Peyer's patch (tissue), 4 donors: Measurements from ENCODE around the gene TIGD1. TPM values are rescaled to one million over a fixed set of nuclear protein-coding genes. Genes with fewer than 3 reads are reported as not detected.

Experiments used
- DNase-seq, 3 donors: peaks; one replicate each; pipeline ENCODE4 v3.0.0-alpha.2; 2017 to 2019
- H3K27ac ChIP-seq, 4 donors: fragments of 200-600 bp; sonication (generic); one replicate each; pipeline ENCODE4 v1.5.1; 2016 to 2019
- H3K27me3 ChIP-seq, 2 donors: fragments of 200-600 bp; sonication (generic); one replicate each; pipeline ENCODE4 v1.5.1; 2019
- H3K36me3 ChIP-seq, 3 donors: fragments of 200-600 bp; sonication (generic); one replicate each; pipeline ENCODE4 v1.5.1; 2016 to 2019
- H3K4me1 ChIP-seq, 4 donors: fragments of 200-600 bp; sonication (generic); one replicate each; pipeline ENCODE4 v1.5.1; 2016 to 2019
- H3K4me3 ChIP-seq, 4 donors: fragments of 200-600 bp; sonication (generic); 1 replicate in 3 of 4; 2 replicates in 1 of 4; pipeline ENCODE4 v1.5.1; 2016 to 2019; ENCODE audit warnings: mild to moderate bottlenecking in 1 of 4
- H3K9me3 ChIP-seq, 4 donors: fragments of 200-600 bp; sonication (generic); one replicate each; pipeline ENCODE4 v1.5.1; 2016 to 2019; ENCODE audit warnings: mild to moderate bottlenecking in 1 of 4
- CTCF ChIP-seq, 6 experiments: fragments of 450-650 bp in 4 of 6; fragments of 200-600 bp in 2 of 6; sonication (generic) in 1 of 6; IDR thresholded peaks; one replicate each; pipeline ENCODE4 v1.5.1; 2017 to 2019; ENCODE audit warnings: antibody characterized with exemption in 6 of 6, mild to moderate bottlenecking in 3 of 6, moderate library complexity in 1 of 6
- POLR2A ChIP-seq, 2 donors: fragments of 450-650 bp; IDR thresholded peaks; one replicate each; pipeline ENCODE4 v1.5.1; 2017; ENCODE audit warnings: antibody characterized with exemption in 2 of 2, mild to moderate bottlenecking in 2 of 2, moderate library complexity in 2 of 2
- total RNA-seq, 4 donors: library from RNA; depleted of rRNA; stranded (reverse); fragments of >200 nt; gene quantifications; one replicate each; pipeline ENCODE4 v1.1.0, GENCODE V29; 2016

Gene TIGD1
- 10 to 100 TPM in 3 of 4 donors, 1 to 10 TPM in 1; 8.6 to 31.4 (median 13.4) TPM for total RNA-seq

- Histone ChIP-seq H3K27ac (peak within 1 kb of the TSS; percentile 95 to 99 (median 97)), H3K27me3 (no peaks in the 10 kb centered on the region), H3K4me1 (peaks cover 0 to 31% (median 3%) of the 10 kb centered on the region in 4 donors), H3K9me3 (no peaks in the 10 kb centered on the region), H3K4me3 (peak within 1 kb of the TSS; percentile 64 to 97 (median 86)), H3K36me3 (peaks cover 0 to 13% (median 0%) of the 10 kb centered on the region in 3 donors)
- TF ChIP-seq CTCF (IDR thresholded peaks at IDR 0.05), result peak; percentile 13 to 48 (median 42)
- TF ChIP-seq POLR2A (IDR thresholded peaks at IDR 0.05), result peak; percentile 79 to 86
- DNase-seq, result peak; percentile 90 to 97 (median 96)
Measured at GRCh38 chr2:232550354-232551249, at the start of gene TIGD1, which contains the start of gene EIF4E2. TSS of gene TIGD1 (minus strand) at chr2:232550557. CDS start at chr2:232549882, 675 bp downstream. TSS of gene EIF4E2 (plus strand) at chr2:232550689. CDS start at chr2:232550725, 36 bp downstream.

GRCh38 chr2:232598293-232598692, 47.9 kb upstream of the TIGD1 start:
- no peak for TF ChIP-seq POLR2A (IDR thresholded peaks at IDR 0.05)
- no peak for TF ChIP-seq CTCF (IDR thresholded peaks at IDR 0.05)
- no peak for DNase-seq
- H3K4me3 ChIP-seq, result no peak overlapping the region
- H3K27ac ChIP-seq, result no peak overlapping the region
- peaks cover 0 to 7% (median 0%) of the 10 kb centered on the region in 4 donors for H3K4me1 ChIP-seq
- H3K27me3 ChIP-seq, result no peaks in the 10 kb centered on the region
- no peaks in the 10 kb centered on the region for H3K36me3 ChIP-seq
- H3K9me3 ChIP-seq, result no peaks in the 10 kb centered on the region

GRCh38 chr2:232597362-232598079, 47.2 kb upstream of the TIGD1 start:
- Histone ChIP-seq H3K4me1 (peaks cover 0 to 12% (median 0%) of the 10 kb centered on the region in 4 donors), H3K9me3 (no peaks in the 10 kb centered on the region), H3K36me3 (no peaks in the 10 kb centered on the region), H3K27me3 (no peaks in the 10 kb centered on the region), H3K27ac (no peak overlapping the region), H3K4me3 (no peak overlapping the region)
- TF ChIP-seq POLR2A (IDR thresholded peaks at IDR 0.05) (no peak), CTCF (IDR thresholded peaks at IDR 0.05) (no peak)
- no peak for DNase-seq

- TF ChIP-seq POLR2A (IDR thresholded peaks at IDR 0.05), result no peak
- no peak for TF ChIP-seq CTCF (IDR thresholded peaks at IDR 0.05)
- Histone ChIP-seq H3K4me1 (peaks cover 0 to 15% (median 0%) of the 10 kb centered on the region in 4 donors), H3K36me3 (no peaks in the 10 kb centered on the region), H3K4me3 (no peak overlapping the region), H3K27me3 (no peaks in the 10 kb centered on the region), H3K9me3 (no peaks in the 10 kb centered on the region), H3K27ac (peak overlapping the region in 1 of 4 donors; percentile 64)
- peak in 1 of 3 donors; percentile 61 for DNase-seq
Measured at GRCh38 chr2:232593982-232594381, 43.6 kb upstream of the TIGD1 start.

- no peaks in the 10 kb centered on the region for H3K9me3 ChIP-seq
- H3K4me1 ChIP-seq, result peaks cover 0 to 15% (median 0%) of the 10 kb centered on the region in 4 donors
- no peak overlapping the region for H3K4me3 ChIP-seq
- DNase-seq, result peak in 2 of 3 donors; percentile 73
- H3K36me3 ChIP-seq, result no peaks in the 10 kb centered on the region
- no peaks in the 10 kb centered on the region for H3K27me3 ChIP-seq
- H3K27ac ChIP-seq, result peak overlapping the region in 3 of 4 donors; percentile 45 to 73 (median 64)
- TF ChIP-seq POLR2A (IDR thresholded peaks at IDR 0.05) (no peak), CTCF (IDR thresholded peaks at IDR 0.05) (peak in 2 of 6 experiments; percentile 43 to 46)
Measured at GRCh38 chr2:232592772-232593395, 42.5 kb upstream of the TIGD1 start.
